B cell (primary cell): ENCODE measurements around the gene WDR75. TPM values are rescaled to one million over a fixed set of nuclear protein-coding genes. Genes with fewer than 3 reads are reported as not detected.

Source experiments
- ATAC-seq: fragments of 200-7000 bp; cut with Tn5 transposase; one replicate; pipeline ENCODE4 v1.10.0; 2021; ENCODE audit warnings: low read depth, mild to moderate bottlenecking, moderate number of reproducible peaks, moderate library complexity
- CTCF ChIA-PET: fragments of 350-600 bp; sonication (Branson Sonifier 250); formaldehyde crosslinking; loops from one replicate; lab custom pipeline; 2021; ENCODE audit warnings: antibody characterized with exemption, inconsistent platforms; lab: Charles Lee
- POLR2A ChIA-PET: fragments of 350-600 bp; sonication (Branson Sonifier 250); formaldehyde crosslinking; loops from one replicate; lab custom pipeline; 2021; ENCODE audit warnings: antibody characterized with exemption; lab: Charles Lee
- DNase-seq: peaks from one replicate; pipeline ENCODE4 v3.0.0; 2013
- H2AFZ ChIP-seq: 2 replicates; pipeline ENCODE4 v1.6.1; 2012; ENCODE audit warnings: mild to moderate bottlenecking, low read depth, low read length; ENCODE audit not compliant: insufficient read depth, poor library complexity, severe bottlenecking
- H3K27ac ChIP-seq, 2 donors: 1 replicate in 1 of 2; 2 replicates in 1 of 2; pipeline ENCODE4 v1.5.1; 2012 to 2013; ENCODE audit warnings: low read length in 2 of 2, mild to moderate bottlenecking in 2 of 2, moderate library complexity in 1 of 2
- H3K27me3 ChIP-seq, 4 experiments: fragments of 200-600 bp in 1 of 4; sonication (generic) in 1 of 4; replicated peaks in 1 of 4; 1 replicate in 2 of 4; 2 replicates in 2 of 4; pipeline versions ENCODE4 v1.6.1 to v1.7.0; 2013 to 2016; ENCODE audit warnings: low read length in 3 of 4, mild to moderate bottlenecking in 2 of 4, mixed read lengths in 1 of 4, moderate library complexity in 1 of 4; ENCODE audit not compliant: insufficient read depth in 4 of 4, control insufficient read depth in 3 of 4; ENCODE audit errors: control extremely low read depth in 1 of 4
- H3K36me3 ChIP-seq, 2 experiments: replicated peaks in 1 of 2; 1 replicate in 1 of 2; 2 replicates in 1 of 2; pipeline versions ENCODE4 v1.6.1 to v1.7.1; 2013; ENCODE audit warnings: low read length in 1 of 2; ENCODE audit not compliant: insufficient read depth in 2 of 2, control insufficient read depth in 1 of 2; ENCODE audit errors: control extremely low read depth in 1 of 2, extremely low read depth in 1 of 2
- H3K4me1 ChIP-seq, 2 donors: fragments of 200-600 bp in 1 of 2; sonication (generic) in 1 of 2; 1 replicate in 1 of 2; 2 replicates in 1 of 2; pipeline versions ENCODE4 v1.5.1 to v1.6.1; 2013 to 2017; ENCODE audit warnings: low read length in 2 of 2; ENCODE audit not compliant: control insufficient read depth in 2 of 2, insufficient read depth in 2 of 2
- H3K4me2 ChIP-seq: replicated peaks from 2 replicates; pipeline ENCODE3; 2012; ENCODE audit warnings: mild to moderate bottlenecking, low read depth, low read length; ENCODE audit not compliant: poor library complexity, severe bottlenecking
- H3K4me3 ChIP-seq, 5 experiments: fragments of 200-600 bp in 1 of 5; sonication (generic) in 1 of 5; 1 replicate in 3 of 5; 2 replicates in 2 of 5; pipeline versions ENCODE4 v1.5.1 to v1.7.0; 2011 to 2016; ENCODE audit warnings: low read length in 4 of 5, mild to moderate bottlenecking in 4 of 5, low read depth in 2 of 5, control low read depth in 1 of 5, moderate library complexity in 1 of 5; ENCODE audit not compliant: insufficient read depth in 1 of 5; ENCODE audit errors: control extremely low read depth in 1 of 5, extremely low read depth in 1 of 5
- H3K79me2 ChIP-seq: fragments of 200-600 bp; sonication (generic); one replicate; pipeline ENCODE4 v1.6.0; 2016; ENCODE audit warnings: low read length; ENCODE audit not compliant: control insufficient read depth, insufficient read depth
- H3K9ac ChIP-seq: fragments of 200-600 bp; sonication (generic); 2 replicates; pipeline ENCODE4 v1.6.1; 2017; ENCODE audit warnings: mild to moderate bottlenecking, low read length, moderate library complexity
- H3K9me3 ChIP-seq, 3 donors: one replicate each; pipeline versions ENCODE4 v1.6.1 to v1.7.1; 2013; ENCODE audit warnings: low read length in 2 of 3; ENCODE audit not compliant: control insufficient read depth in 2 of 3, insufficient read depth in 1 of 3; ENCODE audit errors: control extremely low read depth in 1 of 3
- H4K20me1 ChIP-seq: 2 replicates; pipeline ENCODE4 v1.6.0; 2012; ENCODE audit warnings: mild to moderate bottlenecking, low read length; ENCODE audit not compliant: insufficient read depth, control insufficient read depth, poor library complexity, severe bottlenecking
- H3K27ac Mint-ChIP-seq: one replicate; pipeline ENCODE4 v1.8.0; 2021; ENCODE audit warnings: mixed read lengths
- H3K27me3 Mint-ChIP-seq: one replicate; pipeline ENCODE4 v1.8.0; 2021; ENCODE audit warnings: mixed read lengths
- H3K4me1 Mint-ChIP-seq: one replicate; pipeline ENCODE4 v1.8.0; 2021; ENCODE audit warnings: mixed read lengths
- H3K4me3 Mint-ChIP-seq: one replicate; pipeline ENCODE4 v1.8.0; 2021; ENCODE audit warnings: mixed read lengths
- H3K9me3 Mint-ChIP-seq: one replicate; pipeline ENCODE4 v1.8.0; 2022; ENCODE audit warnings: mixed read lengths; ENCODE audit not compliant: insufficient read depth
- CTCF ChIP-seq: fragments of 200-600 bp; IDR thresholded peaks from one replicate; pipeline ENCODE4 v1.8.0; 2022; ENCODE audit warnings: antibody characterized with exemption, mild to moderate bottlenecking
- EZH2 ChIP-seq: IDR thresholded peaks from 2 replicates; pipeline ENCODE4 v1.6.1; 2012; ENCODE audit warnings: borderline replicate concordance, low read depth, mild to moderate bottlenecking, moderate library complexity, low read length; ENCODE audit not compliant: insufficient read depth, poor library complexity, severe bottlenecking
- WGBS: methylation state at CpG from one replicate; pipeline ENCODE4 v1.1.5; 2013; ENCODE audit warnings: missing lambda C conversion rate; ENCODE audit not compliant: insufficient coverage; 5-methylcytosine and 5-hydroxymethylcytosine counted together
- intact Hi-C: fragments of 100-400 bp; cut with micrococcal nuclease; formaldehyde crosslinking; loops from one replicate; pipeline ENCODE4 v1.10.0; 2022
- polyA plus RNA-seq: library from polyadenylated mRNA; depleted of rRNA; stranded (reverse); fragments of >200 nt; gene quantifications from 2 replicates; pipeline ENCODE4 v1.2.3, GENCODE V29; 2012
- total RNA-seq, 2 donors: library from RNA; stranded (reverse); fragments of 120-200 nt in 1 of 2; gene quantifications; 1 replicate in 1 of 2; 2 replicates in 1 of 2; pipeline versions ENCODE4 v1.2.3 to v1.2.4, GENCODE V29; 2013 to 2022

The WDR75 gene
- total and polyA plus RNA-seq, 2 donors (not counting 1 experiment from before 2014, with no cell fraction given) = 17.6 to 51.2 TPM

- Mint-ChIP-seq H3K4me1 (peaks cover 25% of the 10 kb centered on the region), H3K27ac (no peak overlapping the region), H3K9me3 (no peaks in the 10 kb centered on the region), H3K27me3 (no peaks in the 10 kb centered on the region), H3K4me3 (no peak overlapping the region)
- no peak for TF ChIP-seq EZH2
- no peak for TF ChIP-seq CTCF
- Histone ChIP-seq H2AFZ (no peak overlapping the region), H3K27ac (no peak overlapping the region), H3K4me1 (peaks cover 14 to 23% of the 10 kb centered on the region in 2 donors), H3K4me3 (no peak overlapping the region), H3K9ac (no peak overlapping the region), H3K27me3 (no peaks in the 10 kb centered on the region), H3K4me2 (no peak overlapping the region), H4K20me1 (peaks cover 43% of the 10 kb centered on the region), H3K9me3 (no peaks in the 10 kb centered on the region), H3K36me3 (peaks cover 8 to 20% of the 10 kb centered on the region in 2 experiments), H3K79me2 (peaks cover 68% of the 10 kb centered on the region)
- DNase-seq (no peak), ATAC-seq (no peak)
- CTCF ChIA-PET = no interaction called here
- POLR2A ChIA-PET = no interaction called here
- intact Hi-C loops = loop anchor here (5.0 to 10.0 kb wide), 3 partner anchors 963 to 1580 kb away; partner anchors contain the start of genes MFSD6 and NEMP2
- no CpG with 5 or more reads among the region's 1 CpG for WGBS
These were observed 3.0 kb downstream of the WDR75 start for GRCh38 chr2:189444322-189444721.

- Mint-ChIP-seq H3K9me3 (no peaks in the 10 kb centered on the region), H3K27me3 (no peaks in the 10 kb centered on the region), H3K4me3 (no peak overlapping the region), H3K27ac (no peak overlapping the region), H3K4me1 (peaks cover 11% of the 10 kb centered on the region)
- H3K4me2 ChIP-seq = no peak overlapping the region
- no peaks in the 10 kb centered on the region for H3K27me3 ChIP-seq
- POLR2A ChIA-PET = no interaction called here
- no peak overlapping the region for H3K27ac ChIP-seq
- no peak overlapping the region for H2AFZ ChIP-seq
- peaks cover 51% of the 10 kb centered on the region for H4K20me1 ChIP-seq
- H3K36me3 ChIP-seq = peaks cover 16 to 45% of the 10 kb centered on the region in 2 experiments
- H3K4me1 ChIP-seq = peaks cover 10 to 17% of the 10 kb centered on the region in 2 donors
- no peak overlapping the region for H3K4me3 ChIP-seq
- ATAC-seq (no peak), DNase-seq (no peak)
- H3K79me2 ChIP-seq = peaks cover 69% of the 10 kb centered on the region
- TF ChIP-seq EZH2 (no peak), CTCF (no peak)
- CTCF ChIA-PET = no interaction called here
- H3K9me3 ChIP-seq = no peaks in the 10 kb centered on the region
- 100% methylated on average over 2 of the region's 2 CpGs for WGBS
- intact Hi-C loops = loop anchor here (10.0 kb wide), 2 partner anchors 1088 to 1578 kb away; partner anchors contain the start of gene NEMP2
- no peak overlapping the region for H3K9ac ChIP-seq
These were observed 5.5 kb downstream of the WDR75 start for GRCh38 chr2:189446780-189447179.
